Measurements from ENCODE around the gene FBXO41.
A peak's percentile ranks its signal among the peaks of the same experiment; 100 is the strongest.

FBXO41 gene, protein sequence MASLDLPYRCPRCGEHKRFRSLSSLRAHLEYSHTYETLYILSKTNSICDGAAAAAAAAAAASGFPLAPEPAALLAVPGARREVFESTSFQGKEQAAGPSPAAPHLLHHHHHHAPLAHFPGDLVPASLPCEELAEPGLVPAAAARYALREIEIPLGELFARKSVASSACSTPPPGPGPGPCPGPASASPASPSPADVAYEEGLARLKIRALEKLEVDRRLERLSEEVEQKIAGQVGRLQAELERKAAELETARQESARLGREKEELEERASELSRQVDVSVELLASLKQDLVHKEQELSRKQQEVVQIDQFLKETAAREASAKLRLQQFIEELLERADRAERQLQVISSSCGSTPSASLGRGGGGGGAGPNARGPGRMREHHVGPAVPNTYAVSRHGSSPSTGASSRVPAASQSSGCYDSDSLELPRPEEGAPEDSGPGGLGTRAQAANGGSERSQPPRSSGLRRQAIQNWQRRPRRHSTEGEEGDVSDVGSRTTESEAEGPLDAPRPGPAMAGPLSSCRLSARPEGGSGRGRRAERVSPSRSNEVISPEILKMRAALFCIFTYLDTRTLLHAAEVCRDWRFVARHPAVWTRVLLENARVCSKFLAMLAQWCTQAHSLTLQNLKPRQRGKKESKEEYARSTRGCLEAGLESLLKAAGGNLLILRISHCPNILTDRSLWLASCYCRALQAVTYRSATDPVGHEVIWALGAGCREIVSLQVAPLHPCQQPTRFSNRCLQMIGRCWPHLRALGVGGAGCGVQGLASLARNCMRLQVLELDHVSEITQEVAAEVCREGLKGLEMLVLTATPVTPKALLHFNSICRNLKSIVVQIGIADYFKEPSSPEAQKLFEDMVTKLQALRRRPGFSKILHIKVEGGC

GRCh38 chr2:73284296-73285158, at the start of gene FBXO41:
Gene FBXO41, minus strand, starts transcription at chr2:73284478. Its CDS starts 14,848 bp downstream, at chr2:73269630.
- DNase-seq (ENCODE audit: low spot score) = peak; percentile 71

DNA sequence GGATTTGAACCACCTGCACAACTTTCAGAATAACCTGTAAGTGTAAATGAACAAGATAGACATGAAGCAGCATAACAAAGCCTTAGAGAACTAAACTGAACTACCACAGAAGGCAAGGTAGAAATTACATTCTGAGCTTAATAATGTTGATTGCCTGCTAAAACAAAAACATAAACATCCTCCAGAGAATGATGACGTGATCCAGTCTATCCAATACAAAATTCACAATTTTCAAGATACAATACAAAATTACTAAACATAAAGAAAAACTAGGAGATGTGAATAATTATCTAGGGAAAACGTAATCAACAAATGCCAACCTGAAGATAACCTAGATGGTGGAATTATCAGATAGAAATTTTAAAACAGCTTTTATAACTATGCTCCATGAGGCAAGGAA, 49.8 kb upstream of the FBXO41 start:
- no peak for DNase-seq (ENCODE audit: low spot score)

- no peak for DNase-seq (ENCODE audit: low spot score)
These were observed 49.3 kb upstream of the FBXO41 start for GRCh38 chr2:73333564-73333963.

GRCh38 chr2:73324126-73324725, 39.9 kb upstream of the FBXO41 start:
- no peak for DNase-seq (ENCODE audit: low spot score)

GRCh38 chr2:73323551-73323950, 39.3 kb upstream of the FBXO41 start:
- DNase-seq (ENCODE audit: low spot score) = no peak

GRCh38 chr2:73314441-73314840, 30.2 kb upstream of the FBXO41 start:
- DNase-seq (ENCODE audit: low spot score) = no peak

DNA sequence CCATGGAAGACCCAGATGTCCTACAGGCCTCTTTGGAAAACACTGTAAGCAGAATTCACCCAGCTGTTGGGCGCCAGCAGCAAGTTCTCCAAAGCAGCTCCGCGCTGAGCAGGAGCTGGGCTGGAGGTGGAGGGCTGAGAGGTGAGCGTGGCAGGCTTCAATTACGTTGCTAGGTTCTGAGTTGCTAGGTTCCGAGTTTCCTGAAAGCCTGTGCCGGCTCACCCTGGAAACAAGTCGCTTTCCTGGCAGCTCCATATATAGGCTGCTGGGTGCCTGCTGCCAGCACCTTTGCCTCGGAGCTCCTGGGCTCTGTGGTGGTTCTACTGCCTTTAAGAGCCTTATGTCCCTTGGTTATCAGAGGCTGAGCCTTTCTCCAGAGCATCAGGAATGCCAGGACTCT, 23.4 kb upstream of the FBXO41 start:
- DNase-seq (ENCODE audit: low spot score) = no peak

DNA sequence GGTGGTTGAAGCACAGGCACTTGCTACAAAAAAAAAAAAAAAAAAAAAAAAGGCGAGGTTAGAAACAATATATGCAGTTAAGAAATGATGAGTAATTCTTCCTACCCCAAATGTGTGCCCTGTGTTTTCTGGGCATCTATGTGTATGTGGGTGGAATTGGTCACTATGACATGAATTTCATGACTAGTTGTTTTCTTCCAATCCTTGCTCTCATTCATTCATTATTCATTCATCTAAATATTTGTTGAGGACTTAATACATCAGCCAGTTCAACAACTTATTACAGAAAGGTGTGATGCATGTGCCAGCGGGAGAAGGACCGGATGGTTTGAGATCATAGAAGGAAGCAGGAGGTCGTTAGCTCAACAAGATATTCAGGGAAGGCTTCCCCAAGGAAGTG, 17.4 kb upstream of the FBXO41 start:
- DNase-seq (ENCODE audit: low spot score) = no peak

DNA sequence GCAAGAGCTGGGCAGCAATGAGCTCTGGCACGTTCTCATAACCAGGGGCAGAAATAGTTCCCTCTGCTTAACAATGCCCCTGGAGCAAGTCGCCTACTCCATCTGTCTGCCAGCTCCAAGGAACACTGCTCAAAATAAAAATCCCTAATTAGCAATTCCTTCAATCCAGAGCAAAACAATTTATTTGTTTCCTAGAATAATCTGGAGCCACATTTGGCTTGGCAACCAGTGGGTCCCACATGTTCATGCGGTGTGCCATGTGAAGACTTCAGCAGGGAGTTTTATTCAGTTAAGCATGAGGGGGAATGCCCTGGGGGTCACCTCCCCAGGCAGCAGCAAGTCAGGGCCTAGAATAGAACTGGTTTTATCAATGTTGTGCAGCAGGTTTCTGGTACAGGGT, 16.6 kb upstream of the FBXO41 start:
- no peak for DNase-seq (ENCODE audit: low spot score)

DNA sequence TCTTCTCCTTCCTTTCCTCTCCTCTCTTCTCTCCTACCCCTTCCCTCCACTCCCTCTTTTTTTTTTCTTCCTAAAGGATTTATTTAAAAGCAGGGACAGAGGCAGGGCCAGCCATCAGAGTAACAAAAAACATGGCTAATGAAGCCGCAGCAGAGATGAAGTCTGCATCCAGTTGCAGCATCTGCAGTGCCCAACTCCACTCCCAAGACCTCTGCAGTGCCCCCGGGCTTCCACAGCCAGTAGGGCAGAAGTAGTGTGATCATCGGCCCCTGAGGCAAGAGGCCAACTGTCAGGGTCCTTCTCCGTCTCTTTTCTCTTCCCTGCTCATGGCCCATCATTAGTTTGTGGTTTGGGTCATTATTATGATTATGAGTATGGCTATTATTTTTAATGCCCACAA, 13.3 kb upstream of the FBXO41 start:
- no peak for DNase-seq (ENCODE audit: low spot score)

DNA sequence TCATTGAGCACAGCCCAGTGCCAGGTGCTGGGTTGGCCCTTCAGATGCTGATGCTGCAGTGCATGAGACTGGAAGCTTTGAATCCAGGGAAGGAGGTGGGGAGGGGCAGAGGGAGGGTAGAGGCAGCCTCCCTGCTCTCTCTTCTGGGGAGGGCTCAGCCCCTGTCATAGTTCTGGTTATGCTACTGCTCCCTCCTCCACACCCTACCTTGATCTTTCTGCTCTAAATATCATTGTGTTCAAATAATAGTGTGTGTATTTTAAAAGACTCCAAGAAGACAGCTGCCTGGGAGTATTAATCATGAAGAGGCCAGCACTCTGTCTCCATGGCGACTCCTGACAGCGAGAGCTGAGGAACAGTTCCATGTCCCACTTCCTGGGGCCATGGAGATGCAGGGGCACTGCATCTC, 12.9 kb upstream of the FBXO41 start:
- no peak for DNase-seq (ENCODE audit: low spot score)

- DNase-seq (ENCODE audit: low spot score) = no peak
These were observed 11.6 kb upstream of the FBXO41 start for GRCh38 chr2:73295751-73296400.

GRCh38 chr2:73294239-73294638, 10.0 kb upstream of the FBXO41 start:
- no peak for DNase-seq (ENCODE audit: low spot score)

DNA sequence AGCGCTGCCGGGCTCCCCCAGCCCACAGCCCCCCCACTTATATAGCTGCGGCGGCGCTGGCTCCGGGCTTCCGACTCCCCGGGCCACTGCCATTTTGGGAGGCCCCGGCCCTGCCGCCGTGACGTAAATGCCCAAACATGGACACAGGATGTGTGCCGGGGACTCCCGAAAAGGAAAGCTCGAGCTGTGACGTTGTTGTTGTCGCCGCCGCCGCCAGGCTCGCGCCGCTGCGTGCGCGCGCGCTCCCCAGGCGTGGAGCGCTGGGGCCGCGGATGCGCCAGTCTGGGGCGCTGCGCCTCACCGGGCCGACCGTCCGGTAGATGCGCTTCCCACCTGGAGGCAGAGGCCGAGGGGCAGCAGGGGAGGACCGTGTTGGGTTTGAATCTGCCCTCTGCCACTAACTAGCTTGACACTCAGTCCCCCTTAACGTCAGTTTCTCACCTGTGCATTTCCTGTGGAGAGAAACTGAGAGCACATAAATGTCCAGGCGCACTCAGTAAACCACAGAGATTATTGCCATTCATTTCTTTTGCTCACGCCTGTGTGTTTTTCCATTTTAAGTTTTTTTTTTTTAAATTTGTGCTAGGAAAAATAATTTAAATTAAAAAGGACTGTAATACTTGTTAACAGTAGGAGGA, 9.4 kb upstream of the FBXO41 start, which contains the start of gene EGR4:
TSS of gene EGR4 (minus strand) at position 15 of the 638 bp plus-strand sequence. CDS start 231 bp downstream, outside the sequence.
- DNase-seq (ENCODE audit: low spot score) = peak; percentile 83

DNA sequence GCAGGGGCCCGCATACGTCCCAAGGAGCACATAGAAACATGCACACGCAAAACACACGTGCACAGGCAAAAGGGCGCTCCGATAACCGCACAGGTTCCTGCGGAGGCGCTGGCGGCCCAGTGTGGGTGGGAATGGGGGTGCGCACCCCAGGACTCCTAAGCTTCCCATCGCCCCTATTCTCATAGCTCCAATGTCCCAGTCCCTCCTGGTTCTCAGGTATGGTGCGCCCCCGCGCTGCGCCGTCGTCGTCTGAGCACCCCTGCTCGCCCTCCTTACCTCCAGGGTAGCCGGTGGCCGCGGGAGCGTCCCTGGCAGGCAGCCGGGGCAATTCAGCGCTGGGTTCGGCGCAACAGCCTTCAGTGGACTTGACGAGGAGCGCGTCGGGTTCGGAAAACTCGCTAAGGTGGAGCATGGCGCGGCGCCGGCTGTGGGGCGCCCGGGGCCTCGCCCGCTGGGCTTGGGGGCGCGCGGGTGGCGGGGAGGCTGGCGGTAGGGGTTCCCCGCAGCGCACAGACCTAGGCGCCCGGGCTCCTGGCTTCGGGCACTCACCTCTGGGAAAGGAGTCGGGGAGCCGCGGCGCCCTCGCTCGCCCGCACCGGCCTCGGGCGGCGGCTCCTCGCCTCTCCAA, 8.7 kb upstream of the FBXO41 start:
- DNase-seq (ENCODE audit: low spot score) = no peak

GRCh38 chr2:73292316-73292905, 8.1 kb upstream of the FBXO41 start:
- DNase-seq (ENCODE audit: low spot score) = no peak

DNA sequence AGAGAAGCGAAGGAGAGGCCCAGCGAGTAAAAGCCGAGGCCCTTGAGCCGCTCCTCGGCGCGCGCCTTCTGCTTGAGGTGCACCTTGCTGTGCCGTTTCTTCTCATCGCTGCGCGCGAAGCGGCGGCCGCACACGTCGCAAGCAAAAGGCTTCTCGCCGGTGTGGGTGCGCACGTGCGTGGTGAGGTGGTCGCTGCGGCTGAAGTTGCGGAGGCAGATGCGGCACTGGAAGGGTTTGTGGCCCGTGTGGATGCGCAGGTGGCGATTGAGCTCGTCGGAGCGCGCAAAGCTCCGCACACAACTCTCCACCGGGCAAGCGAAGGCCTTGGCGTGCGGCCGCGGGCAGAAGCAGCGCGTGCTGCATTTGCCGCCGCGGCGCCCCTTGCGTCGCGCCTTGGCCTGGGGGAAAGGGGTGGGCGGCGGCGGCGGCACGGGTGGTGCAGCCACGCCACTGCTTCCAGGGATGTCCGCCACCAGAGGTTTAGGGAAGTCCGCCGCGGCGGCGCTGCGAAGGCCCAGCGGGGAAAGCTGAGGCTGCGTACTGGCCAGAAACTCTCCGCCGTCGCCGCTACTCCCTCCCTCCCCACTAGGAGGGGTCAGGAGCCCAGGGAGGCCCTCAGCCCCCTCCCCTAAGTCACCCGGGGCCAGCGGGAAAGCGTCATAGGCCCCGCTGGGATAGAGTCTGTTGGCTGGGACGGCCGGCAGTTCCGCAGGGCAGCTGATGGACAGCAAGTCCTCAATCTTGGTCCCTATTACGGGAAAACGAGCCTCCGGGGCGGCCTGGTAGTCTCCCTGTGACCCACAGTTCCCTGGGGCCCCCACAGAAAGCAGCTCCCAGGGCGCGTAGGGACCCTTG, 7.4 kb upstream of the FBXO41 start:
- DNase-seq (ENCODE audit: low spot score) = no peak

DNA sequence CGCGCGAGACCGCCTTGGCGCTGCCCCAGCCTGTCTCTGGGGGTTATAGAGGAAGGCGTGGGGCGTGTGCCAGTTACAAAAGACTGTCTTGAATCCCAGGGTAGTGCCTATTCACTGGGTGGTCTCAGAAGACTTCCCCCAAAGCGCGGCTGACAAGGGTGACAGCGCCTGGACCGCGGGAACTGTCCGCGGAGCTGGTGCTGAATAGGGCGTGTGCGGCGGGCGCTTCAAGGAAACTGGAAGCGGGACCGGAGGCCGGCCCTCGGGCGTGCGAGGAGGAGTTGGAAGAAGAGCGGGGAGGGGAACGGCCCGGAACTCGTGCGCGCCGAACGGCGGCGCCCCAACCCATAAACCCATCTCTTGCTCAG, 6.8 kb upstream of the FBXO41 start:
- peak; percentile 36 for DNase-seq (ENCODE audit: low spot score)

Data from CD4-positive, alpha-beta T cell treated with Interleukin-6 at 100 ng/mL for 8 hours (primary cell).